OCI-LY7 (cell line): ENCODE measurements around the gene ACTA2.

ENCODE experiments used
- EZH2phosphoT487 ChIP-seq: fragments of 200-600 bp; sonication (generic); IDR thresholded peaks from 2 replicates; pipeline ENCODE4 v1.6.1; 2018; ENCODE audit warnings: low read depth, borderline replicate concordance, mild to moderate bottlenecking, mixed run types, antibody characterized with exemption, low read length, moderate library complexity, mixed read lengths
- TF ChIP-seq, protein P1 (sequence below): fragments of 200-600 bp; sonication (generic); conservative IDR thresholded peaks from 2 replicates; pipeline ENCODE4 v1.5.1; 2014; ENCODE audit warnings: mild to moderate bottlenecking, antibody characterized with exemption, low read length, moderate library complexity, mixed read lengths

GRCh38 chr10:88954458-88955083 is 2.0 kb upstream of the ACTA2 start:
- TF ChIP-seq, protein P1, sequence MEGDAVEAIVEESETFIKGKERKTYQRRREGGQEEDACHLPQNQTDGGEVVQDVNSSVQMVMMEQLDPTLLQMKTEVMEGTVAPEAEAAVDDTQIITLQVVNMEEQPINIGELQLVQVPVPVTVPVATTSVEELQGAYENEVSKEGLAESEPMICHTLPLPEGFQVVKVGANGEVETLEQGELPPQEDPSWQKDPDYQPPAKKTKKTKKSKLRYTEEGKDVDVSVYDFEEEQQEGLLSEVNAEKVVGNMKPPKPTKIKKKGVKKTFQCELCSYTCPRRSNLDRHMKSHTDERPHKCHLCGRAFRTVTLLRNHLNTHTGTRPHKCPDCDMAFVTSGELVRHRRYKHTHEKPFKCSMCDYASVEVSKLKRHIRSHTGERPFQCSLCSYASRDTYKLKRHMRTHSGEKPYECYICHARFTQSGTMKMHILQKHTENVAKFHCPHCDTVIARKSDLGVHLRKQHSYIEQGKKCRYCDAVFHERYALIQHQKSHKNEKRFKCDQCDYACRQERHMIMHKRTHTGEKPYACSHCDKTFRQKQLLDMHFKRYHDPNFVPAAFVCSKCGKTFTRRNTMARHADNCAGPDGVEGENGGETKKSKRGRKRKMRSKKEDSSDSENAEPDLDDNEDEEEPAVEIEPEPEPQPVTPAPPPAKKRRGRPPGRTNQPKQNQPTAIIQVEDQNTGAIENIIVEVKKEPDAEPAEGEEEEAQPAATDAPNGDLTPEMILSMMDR = no peak
- TF ChIP-seq EZH2phosphoT487 = no peak
